ENCODE measurements around the gene MXI1. TPM values are rescaled to one million over a fixed set of nuclear protein-coding genes. Genes with fewer than 3 reads are reported as not detected.

Gene MXI1
- total and polyA plus RNA-seq, 2 experiments from 2014 or later = 5.1 to 8.5 TPM

DNA sequence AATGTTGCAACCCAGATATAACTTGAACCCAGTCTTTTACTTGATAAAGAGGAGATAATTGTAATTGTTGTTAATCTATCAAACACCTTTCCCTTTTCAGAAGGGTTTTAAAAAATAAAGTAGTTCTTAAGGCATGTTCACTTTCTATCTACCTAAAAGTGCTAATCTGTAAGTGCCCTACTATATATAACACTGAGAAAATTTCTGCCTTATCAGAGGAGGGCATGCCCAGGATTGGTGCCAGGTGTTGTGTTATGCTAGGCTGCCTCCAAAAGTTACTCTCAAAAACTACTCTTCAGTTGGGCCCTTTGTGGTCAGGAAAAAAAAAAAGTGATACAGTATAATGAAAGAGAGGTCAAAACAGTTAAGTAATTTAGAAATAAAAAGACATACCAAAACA lies 61.0 kb downstream of the MXI1 start:
- Histone ChIP-seq H3K27me3 (ENCODE audit: insufficient read depth) (no peaks in the 10 kb centered on the region), H3K9me2 (ENCODE audit: insufficient read depth) (no peaks in the 10 kb centered on the region), H3K27ac (ENCODE audit: low read depth) (no peak overlapping the region), H3K4me2 (no peak overlapping the region), H3K36me3 (ENCODE audit: insufficient read depth) (no peaks in the 10 kb centered on the region), H3K4me3 (no peak overlapping the region), H3K79me2 (replicated peaks; ENCODE audit: insufficient read depth) (no peaks in the 10 kb centered on the region), H3F3A (replicated peaks; ENCODE audit: low read depth) (no peaks in the 10 kb centered on the region), H3K4me1 (ENCODE audit: insufficient read depth) (no peaks in the 10 kb centered on the region), H4K20me1 (replicated peaks; ENCODE audit: insufficient read depth) (0 out of 2 replicates have a peak, but pooled peaks cover 8% of the 10 kb centered on the region), H2AFZ (no peak overlapping the region)
- Mint-ChIP-seq H3K9me3 (no peaks in the 10 kb centered on the region), H3K4me3 (no peak overlapping the region), H3K27ac (no peak overlapping the region), H3K4me1 (peaks cover 3% of the 10 kb centered on the region), H3K27me3 (ENCODE audit: insufficient read depth, low read depth, poor library complexity) (no peaks in the 10 kb centered on the region), H3K36me3 (ENCODE audit: low read depth) (no peaks in the 10 kb centered on the region)
- no peak for ATAC-seq
- TF ChIP-seq, protein P1, sequence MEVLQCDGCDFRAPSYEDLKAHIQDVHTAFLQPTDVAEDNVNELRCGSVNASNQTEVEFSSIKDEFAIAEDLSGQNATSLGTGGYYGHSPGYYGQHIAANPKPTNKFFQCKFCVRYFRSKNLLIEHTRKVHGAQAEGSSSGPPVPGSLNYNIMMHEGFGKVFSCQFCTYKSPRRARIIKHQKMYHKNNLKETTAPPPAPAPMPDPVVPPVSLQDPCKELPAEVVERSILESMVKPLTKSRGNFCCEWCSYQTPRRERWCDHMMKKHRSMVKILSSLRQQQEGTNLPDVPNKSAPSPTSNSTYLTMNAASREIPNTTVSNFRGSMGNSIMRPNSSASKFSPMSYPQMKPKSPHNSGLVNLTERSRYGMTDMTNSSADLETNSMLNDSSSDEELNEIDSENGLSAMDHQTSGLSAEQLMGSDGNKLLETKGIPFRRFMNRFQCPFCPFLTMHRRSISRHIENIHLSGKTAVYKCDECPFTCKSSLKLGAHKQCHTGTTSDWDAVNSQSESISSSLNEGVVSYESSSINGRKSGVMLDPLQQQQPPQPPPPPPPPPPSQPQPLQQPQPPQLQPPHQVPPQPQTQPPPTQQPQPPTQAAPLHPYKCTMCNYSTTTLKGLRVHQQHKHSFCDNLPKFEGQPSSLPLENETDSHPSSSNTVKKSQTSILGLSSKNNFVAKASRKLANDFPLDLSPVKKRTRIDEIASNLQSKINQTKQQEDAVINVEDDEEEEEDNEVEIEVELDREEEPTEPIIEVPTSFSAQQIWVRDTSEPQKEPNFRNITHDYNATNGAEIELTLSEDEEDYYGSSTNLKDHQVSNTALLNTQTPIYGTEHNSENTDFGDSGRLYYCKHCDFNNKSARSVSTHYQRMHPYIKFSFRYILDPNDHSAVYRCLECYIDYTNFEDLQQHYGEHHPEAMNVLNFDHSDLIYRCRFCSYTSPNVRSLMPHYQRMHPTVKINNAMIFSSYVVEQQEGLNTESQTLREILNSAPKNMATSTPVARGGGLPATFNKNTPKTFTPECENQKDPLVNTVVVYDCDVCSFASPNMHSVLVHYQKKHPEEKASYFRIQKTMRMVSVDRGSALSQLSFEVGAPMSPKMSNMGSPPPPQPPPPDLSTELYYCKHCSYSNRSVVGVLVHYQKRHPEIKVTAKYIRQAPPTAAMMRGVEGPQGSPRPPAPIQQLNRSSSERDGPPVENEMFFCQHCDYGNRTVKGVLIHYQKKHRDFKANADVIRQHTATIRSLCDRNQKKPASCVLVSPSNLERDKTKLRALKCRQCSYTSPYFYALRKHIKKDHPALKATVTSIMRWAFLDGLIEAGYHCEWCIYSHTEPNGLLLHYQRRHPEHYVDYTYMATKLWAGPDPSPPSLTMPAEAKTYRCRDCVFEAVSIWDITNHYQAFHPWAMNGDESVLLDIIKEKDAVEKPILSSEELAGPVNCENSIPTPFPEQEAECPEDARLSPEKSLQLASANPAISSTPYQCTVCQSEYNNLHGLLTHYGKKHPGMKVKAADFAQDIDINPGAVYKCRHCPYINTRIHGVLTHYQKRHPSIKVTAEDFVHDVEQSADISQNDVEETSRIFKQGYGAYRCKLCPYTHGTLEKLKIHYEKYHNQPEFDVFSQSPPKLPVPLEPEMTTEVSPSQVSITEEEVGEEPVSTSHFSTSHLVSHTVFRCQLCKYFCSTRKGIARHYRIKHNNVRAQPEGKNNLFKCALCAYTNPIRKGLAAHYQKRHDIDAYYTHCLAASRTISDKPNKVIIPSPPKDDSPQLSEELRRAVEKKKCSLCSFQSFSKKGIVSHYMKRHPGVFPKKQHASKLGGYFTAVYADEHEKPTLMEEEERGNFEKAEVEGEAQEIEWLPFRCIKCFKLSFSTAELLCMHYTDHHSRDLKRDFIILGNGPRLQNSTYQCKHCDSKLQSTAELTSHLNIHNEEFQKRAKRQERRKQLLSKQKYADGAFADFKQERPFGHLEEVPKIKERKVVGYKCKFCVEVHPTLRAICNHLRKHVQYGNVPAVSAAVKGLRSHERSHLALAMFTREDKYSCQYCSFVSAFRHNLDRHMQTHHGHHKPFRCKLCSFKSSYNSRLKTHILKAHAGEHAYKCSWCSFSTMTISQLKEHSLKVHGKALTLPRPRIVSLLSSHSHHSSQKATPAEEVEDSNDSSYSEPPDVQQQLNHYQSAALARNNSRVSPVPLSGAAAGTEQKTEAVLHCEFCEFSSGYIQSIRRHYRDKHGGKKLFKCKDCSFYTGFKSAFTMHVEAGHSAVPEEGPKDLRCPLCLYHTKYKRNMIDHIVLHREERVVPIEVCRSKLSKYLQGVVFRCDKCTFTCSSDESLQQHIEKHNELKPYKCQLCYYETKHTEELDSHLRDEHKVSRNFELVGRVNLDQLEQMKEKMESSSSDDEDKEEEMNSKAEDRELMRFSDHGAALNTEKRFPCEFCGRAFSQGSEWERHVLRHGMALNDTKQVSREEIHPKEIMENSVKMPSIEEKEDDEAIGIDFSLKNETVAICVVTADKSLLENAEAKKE (CRISPR knock-in tag; IDR thresholded peaks at IDR 0.05) = no peak
- TF ChIP-seq, protein P2, sequence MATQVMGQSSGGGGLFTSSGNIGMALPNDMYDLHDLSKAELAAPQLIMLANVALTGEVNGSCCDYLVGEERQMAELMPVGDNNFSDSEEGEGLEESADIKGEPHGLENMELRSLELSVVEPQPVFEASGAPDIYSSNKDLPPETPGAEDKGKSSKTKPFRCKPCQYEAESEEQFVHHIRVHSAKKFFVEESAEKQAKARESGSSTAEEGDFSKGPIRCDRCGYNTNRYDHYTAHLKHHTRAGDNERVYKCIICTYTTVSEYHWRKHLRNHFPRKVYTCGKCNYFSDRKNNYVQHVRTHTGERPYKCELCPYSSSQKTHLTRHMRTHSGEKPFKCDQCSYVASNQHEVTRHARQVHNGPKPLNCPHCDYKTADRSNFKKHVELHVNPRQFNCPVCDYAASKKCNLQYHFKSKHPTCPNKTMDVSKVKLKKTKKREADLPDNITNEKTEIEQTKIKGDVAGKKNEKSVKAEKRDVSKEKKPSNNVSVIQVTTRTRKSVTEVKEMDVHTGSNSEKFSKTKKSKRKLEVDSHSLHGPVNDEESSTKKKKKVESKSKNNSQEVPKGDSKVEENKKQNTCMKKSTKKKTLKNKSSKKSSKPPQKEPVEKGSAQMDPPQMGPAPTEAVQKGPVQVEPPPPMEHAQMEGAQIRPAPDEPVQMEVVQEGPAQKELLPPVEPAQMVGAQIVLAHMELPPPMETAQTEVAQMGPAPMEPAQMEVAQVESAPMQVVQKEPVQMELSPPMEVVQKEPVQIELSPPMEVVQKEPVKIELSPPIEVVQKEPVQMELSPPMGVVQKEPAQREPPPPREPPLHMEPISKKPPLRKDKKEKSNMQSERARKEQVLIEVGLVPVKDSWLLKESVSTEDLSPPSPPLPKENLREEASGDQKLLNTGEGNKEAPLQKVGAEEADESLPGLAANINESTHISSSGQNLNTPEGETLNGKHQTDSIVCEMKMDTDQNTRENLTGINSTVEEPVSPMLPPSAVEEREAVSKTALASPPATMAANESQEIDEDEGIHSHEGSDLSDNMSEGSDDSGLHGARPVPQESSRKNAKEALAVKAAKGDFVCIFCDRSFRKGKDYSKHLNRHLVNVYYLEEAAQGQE (IDR thresholded peaks at IDR 0.05; ENCODE audit: unreplicated experiment) = no peak
- TF ChIP-seq, protein P3, sequence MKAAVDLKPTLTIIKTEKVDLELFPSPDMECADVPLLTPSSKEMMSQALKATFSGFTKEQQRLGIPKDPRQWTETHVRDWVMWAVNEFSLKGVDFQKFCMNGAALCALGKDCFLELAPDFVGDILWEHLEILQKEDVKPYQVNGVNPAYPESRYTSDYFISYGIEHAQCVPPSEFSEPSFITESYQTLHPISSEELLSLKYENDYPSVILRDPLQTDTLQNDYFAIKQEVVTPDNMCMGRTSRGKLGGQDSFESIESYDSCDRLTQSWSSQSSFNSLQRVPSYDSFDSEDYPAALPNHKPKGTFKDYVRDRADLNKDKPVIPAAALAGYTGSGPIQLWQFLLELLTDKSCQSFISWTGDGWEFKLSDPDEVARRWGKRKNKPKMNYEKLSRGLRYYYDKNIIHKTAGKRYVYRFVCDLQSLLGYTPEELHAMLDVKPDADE (IDR thresholded peaks at IDR 0.05) = no peak
- no peak for TF ChIP-seq CREB1 (CRISPR knock-in tag; IDR thresholded peaks at IDR 0.05; ENCODE audit: low read depth)
- TF ChIP-seq, protein P4, sequence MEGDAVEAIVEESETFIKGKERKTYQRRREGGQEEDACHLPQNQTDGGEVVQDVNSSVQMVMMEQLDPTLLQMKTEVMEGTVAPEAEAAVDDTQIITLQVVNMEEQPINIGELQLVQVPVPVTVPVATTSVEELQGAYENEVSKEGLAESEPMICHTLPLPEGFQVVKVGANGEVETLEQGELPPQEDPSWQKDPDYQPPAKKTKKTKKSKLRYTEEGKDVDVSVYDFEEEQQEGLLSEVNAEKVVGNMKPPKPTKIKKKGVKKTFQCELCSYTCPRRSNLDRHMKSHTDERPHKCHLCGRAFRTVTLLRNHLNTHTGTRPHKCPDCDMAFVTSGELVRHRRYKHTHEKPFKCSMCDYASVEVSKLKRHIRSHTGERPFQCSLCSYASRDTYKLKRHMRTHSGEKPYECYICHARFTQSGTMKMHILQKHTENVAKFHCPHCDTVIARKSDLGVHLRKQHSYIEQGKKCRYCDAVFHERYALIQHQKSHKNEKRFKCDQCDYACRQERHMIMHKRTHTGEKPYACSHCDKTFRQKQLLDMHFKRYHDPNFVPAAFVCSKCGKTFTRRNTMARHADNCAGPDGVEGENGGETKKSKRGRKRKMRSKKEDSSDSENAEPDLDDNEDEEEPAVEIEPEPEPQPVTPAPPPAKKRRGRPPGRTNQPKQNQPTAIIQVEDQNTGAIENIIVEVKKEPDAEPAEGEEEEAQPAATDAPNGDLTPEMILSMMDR (conservative IDR thresholded peaks at IDR 0.05; ENCODE audit: low read depth in 2 of 2) = no peak
- TF ChIP-seq ZNF331 (CRISPR knock-in tag; IDR thresholded peaks at IDR 0.05; ENCODE audit: low read depth) = no peak
- no peak for TF ChIP-seq EZH2phosphoT487 (IDR thresholded peaks at IDR 0.05; ENCODE audit: unreplicated experiment)
- TF ChIP-seq STAT1 (IDR thresholded peaks at IDR 0.05; ENCODE audit: unreplicated experiment) = no peak
- no peak for TF ChIP-seq POLR2AphosphoS5 (IDR thresholded peaks at IDR 0.05; ENCODE audit: low read depth)
- no peak for TF ChIP-seq JUNB (IDR thresholded peaks at IDR 0.05; ENCODE audit: unreplicated experiment)
- TF ChIP-seq ZNF114 (CRISPR knock-in tag; IDR thresholded peaks at IDR 0.05) = no peak
- no peak for TF ChIP-seq NANOG (IDR thresholded peaks at IDR 0.05; ENCODE audit: borderline replicate concordance)
- TF ChIP-seq EZH2 (IDR thresholded peaks at IDR 0.05; ENCODE audit: low read depth, unreplicated experiment) = no peak
- no peak for DNase-seq (ENCODE audit: low spot score)

Measured in GM23338 (cell line).